Pancreas (tissue), 10 donors: Measurements from ENCODE around the gene CATSPER4. TPM values are rescaled to one million over a fixed set of nuclear protein-coding genes. Genes with fewer than 3 reads are reported as not detected.

Source experiments
- ATAC-seq, 4 donors: fragments of 200-7000 bp; cut with Tn5 transposase; one replicate each; pipeline versions ENCODE4 v1.8.0 to v1.9.1; 2020; ENCODE audit warnings: mild to moderate bottlenecking in 4 of 4, moderate library complexity in 4 of 4
- DNase-seq, 6 donors: peaks; one replicate each; pipeline ENCODE4 v3.0.0-alpha.2; 2020
- FAIRE-seq: peaks from 2 replicates; lab custom pipeline; 2012; peaks lifted over from hg19 to GRCh38; lab: Jason Lieb, UNC
- H3K27ac ChIP-seq, 4 donors: fragments of 200-600 bp; sonication (generic); 1 replicate in 3 of 4; 2 replicates in 1 of 4; pipeline versions ENCODE4 v1.5.0 to v1.8.0; 2020
- H3K27me3 ChIP-seq, 4 donors: fragments of 200-600 bp; one replicate each; pipeline ENCODE4 v1.8.0; 2021
- H3K36me3 ChIP-seq, 3 donors: fragments of 200-600 bp; sonication (generic) in 1 of 3; one replicate each; pipeline versions ENCODE4 v1.5.0 to v1.8.0; 2020 to 2021
- H3K4me1 ChIP-seq, 3 donors: fragments of 200-600 bp; one replicate each; pipeline ENCODE4 v1.8.0; 2021
- H3K4me3 ChIP-seq, 4 donors: fragments of 200-600 bp; sonication (generic) in 2 of 4; one replicate each; pipeline versions ENCODE4 v1.5.0 to v1.8.0; 2020 to 2021
- H3K9me3 ChIP-seq, 4 donors: fragments of 200-600 bp; one replicate each; pipeline ENCODE4 v1.8.0; 2021
- WGBS, 2 donors: extraction: QIAGEN DNeasy Blood & Tissue Kit; methylation state at CpG; one replicate each; pipeline ENCODE4 v1.1.7; 2013; 5-methylcytosine and 5-hydroxymethylcytosine counted together
- intact Hi-C, 3 donors: fragments of 100-400 bp; cut with DNase I; formaldehyde crosslinking; loops; one replicate each; pipeline versions ENCODE4 v1.11.1 to v1.14.2; 2022
- polyA plus RNA-seq, 2 donors: library from polyadenylated mRNA; stranded (reverse); fragments of 200-250 nt; gene quantifications; one replicate each; pipeline ENCODE4 v1.2.3, GENCODE V29; 2013
- total RNA-seq, 6 donors: library from RNA; stranded (reverse); fragmentation: NEBNext Ultra II Directional in 4 of 6; extraction: Animal tissue kit (Norgen Biotek cat#: 25700) in 4 of 6; gene quantifications; one replicate each; pipeline versions ENCODE4 v1.2.1 to v1.2.4, GENCODE V29; 2021 to 2023
- TF ChIP-seq, protein P1 (sequence below), 4 donors: fragments of 200-600 bp; sonication (generic) in 3 of 4; IDR thresholded peaks; one replicate each; pipeline versions ENCODE4 v1.5.0 to v1.8.0; 2021; ENCODE audit warnings: antibody characterized with exemption in 4 of 4
- donor health status: healthy with polysubstance abuse.
- donor health status: DM: no; HTN: no; CAD: no; lungs with moderate emphysema.
- donor health status: DM: no; HTN: no; CAD: no.
- donor health status: control.
- donor health status: control.
- donor health status: Bipolar disorder and iron deficiency.
- donor health status: DM: yes; HTN: yes; CAD: no.
- donor health status: DM: no; HTN: no; CAD: no.
- donor health status: DM: no; HTN: no; CAD: no.
- donor health status: DM: yes; HTN: yes; CAD: no.

The CATSPER4 gene
- total and polyA plus RNA-seq, 8 donors = 0.09 TPM; not detected in 7

DNA sequence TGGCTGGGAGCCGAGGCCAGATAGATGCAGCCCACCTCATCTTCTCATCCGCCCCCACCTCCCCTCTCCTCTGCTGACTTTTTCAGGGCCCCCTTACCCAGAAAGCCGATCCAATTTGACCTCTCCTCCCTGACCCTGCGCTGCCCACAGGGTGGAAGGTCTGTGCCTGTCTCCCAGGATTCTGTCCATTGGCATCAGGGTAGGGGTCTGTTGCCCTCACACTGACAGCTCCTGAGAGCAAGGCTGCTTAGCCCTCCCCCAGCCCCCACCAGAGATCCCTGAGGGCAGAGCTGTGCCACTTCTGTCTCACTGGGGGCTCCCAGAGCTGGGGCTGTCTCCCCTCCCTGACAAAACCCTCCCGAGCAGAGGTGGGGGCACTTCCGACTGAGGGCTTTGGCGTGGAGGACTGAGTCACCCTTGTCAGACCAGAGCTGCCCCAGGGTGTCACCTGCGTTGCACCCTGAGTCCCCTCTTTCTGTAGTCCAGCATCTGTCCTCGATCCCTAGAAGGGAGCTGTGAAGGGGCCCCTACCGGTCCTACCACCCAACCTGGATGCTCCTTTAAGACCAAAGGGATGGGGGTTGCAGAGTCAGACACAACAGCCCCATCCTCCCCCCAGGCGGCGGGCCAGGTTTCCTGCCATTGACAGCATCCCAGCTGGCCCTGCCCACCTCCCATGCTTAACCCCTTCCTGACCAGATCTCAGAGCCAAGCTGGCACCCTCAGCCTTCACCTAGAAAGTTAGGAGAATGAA lies 33.9 kb upstream of the CATSPER4 start:
- Histone ChIP-seq H3K36me3 (no peaks in the 10 kb centered on the region), H3K4me3 (peak overlapping the region in 1 of 4 donors; percentile 2), H3K9me3 (no peaks in the 10 kb centered on the region), H3K27ac (no peak overlapping the region), H3K4me1 (peaks cover 0 to 3% (median 0%) of the 10 kb centered on the region in 3 donors), H3K27me3 (no peaks in the 10 kb centered on the region)
- 40 to 51% methylated on average over 12 of the region's 12 CpGs for WGBS, 2 donors
- ATAC-seq (no peak), DNase-seq (peak in 1 of 6 donors; percentile 49), FAIRE-seq (no peak)
- intact Hi-C loops = no loop called here
- TF ChIP-seq, protein P1, sequence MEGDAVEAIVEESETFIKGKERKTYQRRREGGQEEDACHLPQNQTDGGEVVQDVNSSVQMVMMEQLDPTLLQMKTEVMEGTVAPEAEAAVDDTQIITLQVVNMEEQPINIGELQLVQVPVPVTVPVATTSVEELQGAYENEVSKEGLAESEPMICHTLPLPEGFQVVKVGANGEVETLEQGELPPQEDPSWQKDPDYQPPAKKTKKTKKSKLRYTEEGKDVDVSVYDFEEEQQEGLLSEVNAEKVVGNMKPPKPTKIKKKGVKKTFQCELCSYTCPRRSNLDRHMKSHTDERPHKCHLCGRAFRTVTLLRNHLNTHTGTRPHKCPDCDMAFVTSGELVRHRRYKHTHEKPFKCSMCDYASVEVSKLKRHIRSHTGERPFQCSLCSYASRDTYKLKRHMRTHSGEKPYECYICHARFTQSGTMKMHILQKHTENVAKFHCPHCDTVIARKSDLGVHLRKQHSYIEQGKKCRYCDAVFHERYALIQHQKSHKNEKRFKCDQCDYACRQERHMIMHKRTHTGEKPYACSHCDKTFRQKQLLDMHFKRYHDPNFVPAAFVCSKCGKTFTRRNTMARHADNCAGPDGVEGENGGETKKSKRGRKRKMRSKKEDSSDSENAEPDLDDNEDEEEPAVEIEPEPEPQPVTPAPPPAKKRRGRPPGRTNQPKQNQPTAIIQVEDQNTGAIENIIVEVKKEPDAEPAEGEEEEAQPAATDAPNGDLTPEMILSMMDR (IDR thresholded peaks at IDR 0.05) = no peak

DNA sequence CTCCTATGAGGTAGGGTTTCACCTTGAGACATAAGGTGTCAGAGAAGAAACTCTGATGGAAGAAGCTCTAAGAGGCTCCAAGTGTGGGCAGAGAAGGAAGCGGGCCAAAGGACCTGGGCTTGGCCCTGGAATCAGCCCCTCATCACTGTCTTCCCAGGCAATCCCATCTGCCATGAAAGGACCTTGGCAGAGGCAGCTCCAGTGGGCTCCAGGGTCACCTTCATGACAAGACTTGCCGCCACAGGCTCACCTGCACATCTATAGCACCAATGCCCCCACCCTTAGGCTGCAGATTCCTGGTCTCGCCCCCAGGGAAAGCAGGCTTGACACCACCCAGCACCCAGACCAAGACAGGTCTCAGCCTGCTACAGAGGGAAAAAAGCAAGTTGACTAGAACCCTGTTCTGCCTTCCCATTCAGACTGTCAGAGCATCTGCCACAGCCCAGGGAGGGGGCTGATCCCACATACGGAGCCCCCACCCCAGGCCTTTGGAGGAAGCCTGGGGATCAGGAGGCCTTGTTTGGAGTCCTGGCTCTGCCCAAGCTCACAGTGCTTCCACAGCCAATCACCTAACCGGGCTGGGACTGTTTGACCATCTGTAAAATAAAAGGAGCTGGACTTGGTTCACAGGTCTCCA lies 32.0 kb upstream of the CATSPER4 start:
- no peaks in the 10 kb centered on the region for H3K36me3 ChIP-seq
- TF ChIP-seq, protein P1 (IDR thresholded peaks at IDR 0.05) = no peak
- ATAC-seq (no peak), FAIRE-seq (no peak), DNase-seq (peak in 1 of 6 donors; percentile 27)
- H3K4me3 ChIP-seq = no peak overlapping the region
- intact Hi-C loops = no loop called here
- H3K27me3 ChIP-seq = no peaks in the 10 kb centered on the region
- WGBS, 2 donors = 80 to 86% methylated on average over 5 of the region's 5 CpGs
- no peak overlapping the region for H3K27ac ChIP-seq
- H3K9me3 ChIP-seq = no peaks in the 10 kb centered on the region
- H3K4me1 ChIP-seq = peaks cover 0 to 3% (median 0%) of the 10 kb centered on the region in 3 donors

GRCh38 chr1:26158908-26159742 lies 31.3 kb upstream of the CATSPER4 start, which contains the start of gene FAM110D:
Gene FAM110D (plus strand): TSS chr1:26159079. CDS start chr1:26161292, 2,213 bp downstream.
- H3K4me3 ChIP-seq = peak within 1 kb of the TSS in 1 of 4 donors; percentile 19
- H3K36me3 ChIP-seq = no peaks in the 10 kb centered on the region
- no peaks in the 10 kb centered on the region for H3K9me3 ChIP-seq
- peaks cover 0 to 3% (median 0%) of the 10 kb centered on the region in 3 donors for H3K4me1 ChIP-seq
- 54 to 66% methylated on average over 6 of the region's 6 CpGs for WGBS, 2 donors
- no peaks in the 10 kb centered on the region for H3K27me3 ChIP-seq
- FAIRE-seq (no peak), DNase-seq (peak in 1 of 6 donors; percentile 38), ATAC-seq (no peak)
- no peak within 1 kb of the TSS for H3K27ac ChIP-seq
- intact Hi-C loops = no loop called here
- TF ChIP-seq, protein P1 (IDR thresholded peaks at IDR 0.05) = no peak

DNA sequence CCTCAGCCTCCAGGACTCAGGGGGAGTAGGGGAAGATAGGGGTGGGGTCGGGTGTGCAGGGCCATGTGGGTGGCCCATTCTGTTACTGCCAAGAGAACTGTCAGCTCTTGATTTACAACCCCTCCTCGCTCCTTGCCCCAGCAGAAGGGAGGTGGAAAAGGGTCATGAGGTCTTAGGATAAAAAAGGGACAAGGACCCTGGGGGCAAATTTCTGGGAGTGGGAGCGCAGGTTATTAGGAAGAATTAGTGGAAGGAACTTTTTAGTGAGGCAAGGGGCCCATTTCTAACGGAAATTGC lies 30.7 kb upstream of the CATSPER4 start:
- WGBS, 2 donors = 73 to 76% methylated on average over 4 of the region's 4 CpGs
- Histone ChIP-seq H3K4me1 (peaks cover 0 to 3% (median 0%) of the 10 kb centered on the region in 3 donors), H3K36me3 (no peaks in the 10 kb centered on the region), H3K27ac (no peak overlapping the region), H3K27me3 (no peaks in the 10 kb centered on the region), H3K9me3 (no peaks in the 10 kb centered on the region), H3K4me3 (peak overlapping the region in 1 of 4 donors; percentile 19)
- no peak for ATAC-seq
- intact Hi-C loops = no loop called here
- no peak for FAIRE-seq
- TF ChIP-seq, protein P1 (IDR thresholded peaks at IDR 0.05) = no peak
- DNase-seq = no peak
